ENCODE results near the gene ARID3A. TPM values are rescaled to one million over a fixed set of nuclear protein-coding genes. Genes with fewer than 3 reads are reported as not detected.

ARID3A gene
- total RNA-seq, 1 experiment from 2014 or later = 28.9 TPM

GRCh38 chr19:939922-940321, 14.1 kb downstream of the ARID3A start:
- CTCF ChIA-PET = no interaction called here
- ATAC-seq = no peak

GRCh38 chr19:940591-941291, 14.9 kb downstream of the ARID3A start:
- DNase-seq (ENCODE audit: low read depth, low spot score) (no peak), ATAC-seq (peak; percentile 81)
- POLR2A ChIA-PET = no interaction called here
- CTCF ChIA-PET = no interaction called here
- Histone ChIP-seq H3K4me1 (ENCODE audit: control insufficient read depth, insufficient read depth, low read length) (peaks cover 5% of the 10 kb centered on the region), H3K27me3 (ENCODE audit: control insufficient read depth, insufficient read depth, low read length) (no peaks in the 10 kb centered on the region), H3K9me3 (ENCODE audit: control insufficient read depth, insufficient read depth, low read depth, low read length) (no peaks in the 10 kb centered on the region), H3K4me3 (ENCODE audit: low read depth in 2 of 2, low read length in 2 of 2) (peak overlapping the region; percentile 13 to 24; a peak in 2 of 4 replicates), H3K27ac (ENCODE audit: low read length) (peak overlapping the region; percentile 61; the same call in 1 of the 2 replicates), H3K36me3 (ENCODE audit: control insufficient read depth, insufficient read depth, low read length) (no peaks in the 10 kb centered on the region)
- in situ Hi-C loops (cut with HindIII; ENCODE audit: low pct_unique_long_range_greater_than_20kb, low sequenced_read_pairs) (no loop called here), intact Hi-C loops (cut with micrococcal nuclease; ENCODE audit: unreplicated experiment) (no loop called here)
- TF ChIP-seq TCF7L2 (IDR thresholded peaks at IDR 0.05; ENCODE audit: low read depth, low read length) = no peak
- no peak for TF ChIP-seq CTCF (IDR thresholded peaks at IDR 0.05)
- TF ChIP-seq REST (IDR thresholded peaks at IDR 0.05; ENCODE audit: insufficient read depth in 1 of 2, low read depth in 2 of 2, low read length in 1 of 2) = no peak
- TF ChIP-seq SIN3A (IDR thresholded peaks at IDR 0.05; ENCODE audit: borderline replicate concordance, insufficient read depth, low read depth, low read length) = no peak
- TF ChIP-seq POLR2AphosphoS5 (IDR thresholded peaks at IDR 0.05; ENCODE audit: low read depth, low read length) = no peak
- no TSS peak for BruUV-seq (replicated peaks)

More at GRCh38 chr19:939922-940321, 14.1 kb downstream of the ARID3A start:
- Histone ChIP-seq H3K4me1 (ENCODE audit: control insufficient read depth, insufficient read depth, low read length) (peaks cover 7% of the 10 kb centered on the region), H3K36me3 (ENCODE audit: control insufficient read depth, insufficient read depth, low read length) (no peaks in the 10 kb centered on the region), H3K4me3 (ENCODE audit: low read depth in 2 of 2, low read length in 2 of 2) (no peak overlapping the region), H3K9me3 (ENCODE audit: control insufficient read depth, insufficient read depth, low read depth, low read length) (no peaks in the 10 kb centered on the region), H3K27ac (ENCODE audit: low read length) (0 out of 2 replicates have a peak overlapping the region, but pooled peaks have one; percentile 61), H3K27me3 (ENCODE audit: control insufficient read depth, insufficient read depth, low read length) (no peaks in the 10 kb centered on the region)
- no peak for TF ChIP-seq CTCF (IDR thresholded peaks at IDR 0.05)
- no peak for TF ChIP-seq SIN3A (IDR thresholded peaks at IDR 0.05; ENCODE audit: borderline replicate concordance, insufficient read depth, low read depth, low read length)
- no peak for TF ChIP-seq REST (IDR thresholded peaks at IDR 0.05; ENCODE audit: insufficient read depth in 1 of 2, low read depth in 2 of 2, low read length in 1 of 2)
- TF ChIP-seq POLR2AphosphoS5 (IDR thresholded peaks at IDR 0.05; ENCODE audit: low read depth, low read length) = no peak
- TF ChIP-seq TCF7L2 (IDR thresholded peaks at IDR 0.05; ENCODE audit: low read depth, low read length) = no peak
- no peak for DNase-seq (ENCODE audit: low read depth, low spot score)
- POLR2A ChIA-PET = no interaction called here
- in situ Hi-C loops (cut with HindIII; ENCODE audit: low pct_unique_long_range_greater_than_20kb, low sequenced_read_pairs) (no loop called here), intact Hi-C loops (cut with micrococcal nuclease; ENCODE audit: unreplicated experiment) (no loop called here)
- BruUV-seq (replicated peaks) = no TSS peak

Measured in Panc1 (cell line).